ENCODE results near the gene DNAJB1.

DNAJB1 gene

DNA sequence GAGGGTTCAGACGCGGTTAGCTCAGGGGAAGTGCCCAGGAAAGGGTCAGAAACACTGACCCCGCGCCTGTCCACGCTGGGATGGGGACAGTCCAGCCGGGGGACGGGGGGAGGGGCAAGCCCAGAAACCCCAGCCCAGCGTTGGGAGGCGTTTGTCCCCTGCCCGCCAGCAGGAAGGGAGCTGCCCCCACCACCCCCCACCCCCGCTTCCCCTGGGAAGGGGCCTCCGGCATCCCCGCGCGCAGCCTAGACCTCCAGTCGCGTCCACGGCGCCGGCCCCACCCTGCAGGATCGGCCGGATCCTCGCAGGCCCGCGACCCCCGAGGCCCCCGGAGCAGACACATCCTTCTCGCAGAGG is 22.5 kb downstream of the DNAJB1 start:
- H3K9me2 ChIP-seq (replicated peaks; ENCODE audit: control insufficient read depth, low read length) = no peaks in the 10 kb centered on the region
- H3K9me3 ChIP-seq (ENCODE audit: control insufficient read depth, insufficient read depth, low read length) = no peaks in the 10 kb centered on the region
- TF ChIP-seq EZH2phosphoT487 (IDR thresholded peaks at IDR 0.05; ENCODE audit: borderline replicate concordance, low read length) = no peak
- TF ChIP-seq, protein P1, sequence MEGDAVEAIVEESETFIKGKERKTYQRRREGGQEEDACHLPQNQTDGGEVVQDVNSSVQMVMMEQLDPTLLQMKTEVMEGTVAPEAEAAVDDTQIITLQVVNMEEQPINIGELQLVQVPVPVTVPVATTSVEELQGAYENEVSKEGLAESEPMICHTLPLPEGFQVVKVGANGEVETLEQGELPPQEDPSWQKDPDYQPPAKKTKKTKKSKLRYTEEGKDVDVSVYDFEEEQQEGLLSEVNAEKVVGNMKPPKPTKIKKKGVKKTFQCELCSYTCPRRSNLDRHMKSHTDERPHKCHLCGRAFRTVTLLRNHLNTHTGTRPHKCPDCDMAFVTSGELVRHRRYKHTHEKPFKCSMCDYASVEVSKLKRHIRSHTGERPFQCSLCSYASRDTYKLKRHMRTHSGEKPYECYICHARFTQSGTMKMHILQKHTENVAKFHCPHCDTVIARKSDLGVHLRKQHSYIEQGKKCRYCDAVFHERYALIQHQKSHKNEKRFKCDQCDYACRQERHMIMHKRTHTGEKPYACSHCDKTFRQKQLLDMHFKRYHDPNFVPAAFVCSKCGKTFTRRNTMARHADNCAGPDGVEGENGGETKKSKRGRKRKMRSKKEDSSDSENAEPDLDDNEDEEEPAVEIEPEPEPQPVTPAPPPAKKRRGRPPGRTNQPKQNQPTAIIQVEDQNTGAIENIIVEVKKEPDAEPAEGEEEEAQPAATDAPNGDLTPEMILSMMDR (IDR thresholded peaks at IDR 0.05; ENCODE audit: low read depth, low read length, poor library complexity, severe bottlenecking) = no peak
- no peaks in the 10 kb centered on the region for H3K36me3 ChIP-seq (ENCODE audit: control insufficient read depth, low read length)
- H3K27me3 ChIP-seq (ENCODE audit: control insufficient read depth, low read length) = 0 out of 2 replicates have a peak, but pooled peaks cover 6% of the 10 kb centered on the region
- H3K4me2 ChIP-seq (ENCODE audit: low read length) = peak overlapping the region; percentile 65
- peaks cover 14% of the 10 kb centered on the region for H3K4me1 ChIP-seq (ENCODE audit: control insufficient read depth, low read length)
- peaks cover 2% of the 10 kb centered on the region; the same call in 1 of the 2 replicates for H3F3A ChIP-seq (ENCODE audit: control insufficient read depth, insufficient read depth)
- no peak overlapping the region for H3K27ac ChIP-seq (ENCODE audit: low read depth, low read length)
- no peaks in the 10 kb centered on the region for H4K20me1 ChIP-seq (ENCODE audit: control insufficient read depth, insufficient read depth, low read depth, low read length)
- H3K4me3 ChIP-seq (ENCODE audit: low read length) = peak overlapping the region; percentile 65
- H3K79me2 ChIP-seq (ENCODE audit: control insufficient read depth, low read length) = no peaks in the 10 kb centered on the region

DNA sequence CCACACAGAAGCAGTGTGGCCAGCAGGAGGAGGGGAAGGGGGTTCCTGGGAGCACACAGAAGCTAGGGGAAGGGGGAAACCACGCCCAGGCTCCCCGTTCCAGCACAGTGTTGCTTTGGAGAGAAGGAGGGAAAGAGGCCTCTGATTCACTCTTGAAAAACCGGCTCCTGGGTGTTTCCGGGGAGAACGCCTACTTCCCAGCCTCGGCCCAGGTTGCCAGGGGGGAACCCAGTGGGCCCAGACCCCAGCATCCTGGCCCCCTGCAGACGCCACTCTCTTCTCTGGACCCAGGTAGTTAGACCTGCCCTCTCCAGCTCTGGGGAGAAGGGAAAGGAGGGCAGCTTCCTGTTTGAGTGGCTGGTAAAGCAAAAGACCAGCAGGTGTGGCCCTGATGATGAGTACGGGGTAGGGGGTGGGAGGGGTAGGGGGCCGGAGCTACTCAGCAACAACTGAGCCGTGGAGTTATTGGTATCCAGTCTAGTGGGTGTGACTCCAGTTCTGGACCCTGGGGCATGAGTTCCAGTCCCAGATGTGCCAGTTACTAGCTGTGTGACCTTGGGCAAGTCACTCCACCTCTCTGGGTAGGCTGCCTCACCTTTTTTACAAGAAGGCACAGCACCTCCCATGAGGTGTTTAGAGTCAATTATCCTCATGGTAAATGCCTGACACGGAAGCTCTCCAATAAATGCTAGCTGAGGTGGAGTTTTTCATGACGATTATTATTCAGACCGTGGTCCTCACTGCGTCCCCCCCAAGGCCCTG is 23.1 kb downstream of the DNAJB1 start:
- TF ChIP-seq EZH2phosphoT487 (IDR thresholded peaks at IDR 0.05; ENCODE audit: borderline replicate concordance, low read length) = no peak
- TF ChIP-seq, protein P1 (IDR thresholded peaks at IDR 0.05; ENCODE audit: low read depth, low read length, poor library complexity, severe bottlenecking) = no peak
- Histone ChIP-seq H3F3A (ENCODE audit: control insufficient read depth, insufficient read depth) (peaks cover 2% of the 10 kb centered on the region; the same call in 1 of the 2 replicates), H3K4me2 (ENCODE audit: low read length) (peak overlapping the region; percentile 65), H4K20me1 (ENCODE audit: control insufficient read depth, insufficient read depth, low read depth, low read length) (no peaks in the 10 kb centered on the region), H3K27ac (ENCODE audit: low read depth, low read length) (no peak overlapping the region), H3K4me3 (ENCODE audit: low read length) (peak overlapping the region; percentile 65), H3K4me1 (ENCODE audit: control insufficient read depth, low read length) (peaks cover 14% of the 10 kb centered on the region), H3K9me3 (ENCODE audit: control insufficient read depth, insufficient read depth, low read length) (no peaks in the 10 kb centered on the region), H3K36me3 (ENCODE audit: control insufficient read depth, low read length) (no peaks in the 10 kb centered on the region), H3K27me3 (ENCODE audit: control insufficient read depth, low read length) (0 out of 2 replicates have a peak, but pooled peaks cover 6% of the 10 kb centered on the region), H3K9me2 (replicated peaks; ENCODE audit: control insufficient read depth, low read length) (no peaks in the 10 kb centered on the region), H3K79me2 (ENCODE audit: control insufficient read depth, low read length) (no peaks in the 10 kb centered on the region)

DNA sequence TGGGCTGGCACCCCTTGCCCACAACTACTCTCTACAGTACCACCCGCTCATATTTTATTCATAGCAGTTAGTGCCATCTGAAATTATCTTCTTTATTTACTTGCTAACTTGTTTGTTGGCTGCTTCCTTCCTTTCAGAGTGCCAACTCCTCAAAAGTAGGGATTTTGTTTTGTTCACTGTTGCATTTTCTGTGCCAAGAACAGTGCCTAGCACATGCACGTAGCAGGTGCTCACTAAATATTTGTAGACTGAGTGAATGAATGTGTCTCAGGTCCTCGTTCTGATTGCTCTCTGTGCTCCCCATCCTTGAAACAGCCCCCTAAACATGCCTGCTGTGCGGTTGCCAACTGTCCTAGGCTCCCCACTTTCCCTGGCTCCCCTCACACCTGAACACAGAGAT is 23.8 kb downstream of the DNAJB1 start:
- Histone ChIP-seq H3K36me3 (ENCODE audit: control insufficient read depth, low read length) (no peaks in the 10 kb centered on the region), H3K79me2 (ENCODE audit: control insufficient read depth, low read length) (no peaks in the 10 kb centered on the region), H3K27ac (ENCODE audit: low read depth, low read length) (no peak overlapping the region), H4K20me1 (ENCODE audit: control insufficient read depth, insufficient read depth, low read depth, low read length) (no peaks in the 10 kb centered on the region), H3K4me1 (ENCODE audit: control insufficient read depth, low read length) (peaks cover 14% of the 10 kb centered on the region), H3F3A (ENCODE audit: control insufficient read depth, insufficient read depth) (peaks cover 2% of the 10 kb centered on the region; the same call in 1 of the 2 replicates), H3K9me3 (ENCODE audit: control insufficient read depth, insufficient read depth, low read length) (no peaks in the 10 kb centered on the region), H3K4me2 (ENCODE audit: low read length) (no peak overlapping the region), H3K4me3 (ENCODE audit: low read length) (no peak overlapping the region), H3K9me2 (replicated peaks; ENCODE audit: control insufficient read depth, low read length) (no peaks in the 10 kb centered on the region), H3K27me3 (ENCODE audit: control insufficient read depth, low read length) (0 out of 2 replicates have a peak, but pooled peaks cover 6% of the 10 kb centered on the region)
- no peak for TF ChIP-seq EZH2phosphoT487 (IDR thresholded peaks at IDR 0.05; ENCODE audit: borderline replicate concordance, low read length)
- TF ChIP-seq, protein P1 (IDR thresholded peaks at IDR 0.05; ENCODE audit: low read depth, low read length, poor library complexity, severe bottlenecking) = no peak

Data from DOHH2 (cell line).